Measurements from ENCODE around the gene TMEM272.

Gene TMEM272

GRCh38 chr13:51844862-51845573 lies at the start of gene TMEM272:
Gene TMEM272 (minus strand): TSS chr13:51845177. CDS start chr13:51838530, 6,647 bp downstream.
- peak; percentile 83 for DNase-seq

GRCh38 chr13:51894239-51894638 lies 49.3 kb upstream of the TMEM272 start:
- DNase-seq = no peak

- no peak for DNase-seq
Observed at GRCh38 chr13:51892657-51893056, 47.7 kb upstream of the TMEM272 start.

- no peak for DNase-seq
Observed at GRCh38 chr13:51887468-51887867, 42.5 kb upstream of the TMEM272 start.

- no peak for DNase-seq
Observed at GRCh38 chr13:51885651-51886050, 40.7 kb upstream of the TMEM272 start.

GRCh38 chr13:51883226-51883600 lies 38.2 kb upstream of the TMEM272 start:
- no peak for DNase-seq

- no peak for DNase-seq
Observed at GRCh38 chr13:51882570-51883225, 37.7 kb upstream of the TMEM272 start.

GRCh38 chr13:51881296-51881695 lies 36.3 kb upstream of the TMEM272 start:
- DNase-seq = no peak

GRCh38 chr13:51879133-51879532 lies 34.2 kb upstream of the TMEM272 start:
- DNase-seq = no peak

- DNase-seq = no peak
Observed at GRCh38 chr13:51874651-51875050, 29.7 kb upstream of the TMEM272 start.

- no peak for DNase-seq
Observed at GRCh38 chr13:51873837-51874236, 28.9 kb upstream of the TMEM272 start.

- no peak for DNase-seq
Observed at GRCh38 chr13:51873117-51873798, 28.3 kb upstream of the TMEM272 start.

- no peak for DNase-seq
Observed at GRCh38 chr13:51870616-51871015, 25.6 kb upstream of the TMEM272 start.

GRCh38 chr13:51869916-51870315 lies 24.9 kb upstream of the TMEM272 start:
- DNase-seq = no peak

GRCh38 chr13:51867062-51867461 lies 22.1 kb upstream of the TMEM272 start:
- DNase-seq = no peak

GRCh38 chr13:51865838-51866237 lies 20.9 kb upstream of the TMEM272 start:
- no peak for DNase-seq

- no peak for DNase-seq
Observed at GRCh38 chr13:51862957-51863356, 18.0 kb upstream of the TMEM272 start.

- peak; percentile 65 for DNase-seq
Observed at GRCh38 chr13:51861723-51862300, 16.8 kb upstream of the TMEM272 start, which contains the start of gene CCDC70. Gene CCDC70 (plus strand): TSS chr13:51861969. CDS start chr13:51865412, 3,443 bp downstream.

- DNase-seq = no peak
Observed at GRCh38 chr13:51858433-51859247, 13.7 kb upstream of the TMEM272 start.

GRCh38 chr13:51856998-51857397 lies 12.0 kb upstream of the TMEM272 start:
- no peak for DNase-seq

GRCh38 chr13:51856027-51856736 lies 11.2 kb upstream of the TMEM272 start:
- no peak for DNase-seq

All from stimulated activated CD8-positive, alpha-beta memory T cell treated with anti-CD3 and anti-CD28 coated beads, Interleukin-4, amount 100 ng/mL, for 48 hours (primary cell).